Measurements from ENCODE around the gene HS3ST3A1. TPM values are rescaled to one million over a fixed set of nuclear protein-coding genes. Genes with fewer than 3 reads are reported as not detected.

The HS3ST3A1 gene
- total and polyA plus RNA-seq, 10 donors: 1.9 to 25.9 (median 16.4) TPM

DNA sequence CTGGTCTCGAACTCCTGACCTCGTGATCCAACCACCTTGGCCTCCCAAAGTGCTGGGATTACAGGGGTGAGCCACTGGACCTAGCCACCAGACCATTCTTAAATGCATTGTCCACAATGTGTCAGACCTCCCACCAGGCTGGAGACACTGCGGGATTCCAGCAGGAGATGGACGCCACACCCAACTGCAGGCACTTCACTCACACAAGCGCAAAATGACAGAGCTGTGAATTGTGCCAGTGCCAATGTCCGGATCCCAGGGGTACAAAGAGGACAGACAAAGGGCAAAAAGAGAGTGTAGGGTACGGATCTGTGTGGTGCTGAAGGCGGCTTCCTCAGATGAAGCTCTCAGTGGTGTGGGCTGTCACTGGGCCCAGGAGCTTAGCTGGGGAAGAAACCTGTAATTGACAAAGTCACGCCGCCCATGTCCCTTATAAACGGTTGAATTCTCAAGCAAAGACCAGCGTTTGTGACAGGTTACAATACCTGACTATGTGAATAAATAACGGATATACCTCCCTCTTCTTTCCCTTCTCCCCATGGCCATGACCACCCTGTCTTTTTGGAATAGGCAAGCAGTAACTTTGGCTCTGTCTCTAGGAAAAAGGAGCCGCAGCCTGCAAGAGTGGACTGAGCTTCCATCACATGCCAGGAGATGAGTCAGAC, 40.0 kb downstream of the HS3ST3A1 start:
- H3K36me3 ChIP-seq: no peaks in the 10 kb centered on the region
- H3K27me3 ChIP-seq (replicated peaks in 1 of 7): no peaks in the 10 kb centered on the region
- H3K4me3 ChIP-seq: no peak overlapping the region
- no peak for DNase-seq
- WGBS, 5 donors: 89 to 95% (median 92%) methylated on average over 14 of the region's 14 CpGs
- intact Hi-C loops (cut with DNase I; ENCODE audit: low total_unique reads): no loop called here
- H3K9me3 ChIP-seq: peaks cover 0 to 3% (median 0%) of the 10 kb centered on the region in 8 donors
- no peak for TF ChIP-seq POLR2AphosphoS5 (IDR thresholded peaks at IDR 0.05)
- TF ChIP-seq CTCF (IDR thresholded peaks at IDR 0.05 in 8 of 11, conservative IDR thresholded peaks at IDR 0.05 in 3 of 11): no peak
- no peak for TF ChIP-seq POLR2A (IDR thresholded peaks at IDR 0.05)
- peaks cover 0 to 27% (median 11%) of the 10 kb centered on the region in 6 donors for H3K4me1 ChIP-seq
- H3K27ac ChIP-seq: peak overlapping the region in 4 of 8 donors; percentile 47 to 57 (median 50)

DNA sequence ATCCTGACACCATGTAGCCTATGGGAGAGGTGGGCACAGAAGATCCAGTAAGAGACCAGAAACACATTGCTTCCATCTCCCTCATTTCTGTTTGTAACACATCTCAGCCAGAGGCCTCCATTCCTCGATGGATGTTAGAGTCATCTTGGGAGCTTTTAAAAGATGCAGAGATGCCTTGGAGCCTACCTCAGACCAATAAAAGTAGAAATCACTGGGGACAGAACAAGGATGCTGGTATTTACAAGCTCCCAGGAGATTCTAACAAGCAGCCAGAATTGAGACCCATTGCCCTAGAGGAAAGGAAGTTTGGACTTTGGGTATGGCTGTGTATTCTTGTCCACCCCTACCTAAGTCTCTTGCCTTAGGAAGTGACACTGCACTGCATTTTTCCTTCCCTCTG, 40.8 kb downstream of the HS3ST3A1 start:
- Histone ChIP-seq H3K4me3 (no peak overlapping the region), H3K27me3 (replicated peaks in 1 of 7) (no peaks in the 10 kb centered on the region), H3K4me1 (peaks cover 0 to 27% (median 9%) of the 10 kb centered on the region in 6 donors), H3K9me3 (no peaks in the 10 kb centered on the region), H3K27ac (no peak overlapping the region), H3K36me3 (no peaks in the 10 kb centered on the region)
- no peak for DNase-seq
- 75 to 88% (median 81%) methylated on average over 1 of the region's 1 CpG for WGBS, 5 donors
- TF ChIP-seq POLR2AphosphoS5 (IDR thresholded peaks at IDR 0.05) (no peak), POLR2A (IDR thresholded peaks at IDR 0.05) (no peak), CTCF (IDR thresholded peaks at IDR 0.05 in 8 of 11, conservative IDR thresholded peaks at IDR 0.05 in 3 of 11) (no peak)
- intact Hi-C loops (cut with DNase I; ENCODE audit: low total_unique reads): no loop called here

GRCh38 chr17:13558588-13558987, 43.1 kb downstream of the HS3ST3A1 start:
- H3K36me3 ChIP-seq: no peaks in the 10 kb centered on the region
- H3K27ac ChIP-seq: peak overlapping the region in 1 of 8 donors; percentile 11
- WGBS, 5 donors: 49 to 81% (median 58%) methylated on average over 3 of the region's 3 CpGs
- no peaks in the 10 kb centered on the region for H3K27me3 ChIP-seq (replicated peaks in 1 of 7)
- no peak overlapping the region for H3K4me3 ChIP-seq
- no peak for DNase-seq
- H3K9me3 ChIP-seq: no peaks in the 10 kb centered on the region
- H3K4me1 ChIP-seq: peaks cover 0 to 12% (median 2%) of the 10 kb centered on the region in 6 donors
- intact Hi-C loops (cut with DNase I; ENCODE audit: low total_unique reads): no loop called here
- TF ChIP-seq POLR2A (IDR thresholded peaks at IDR 0.05): no peak
- no peak for TF ChIP-seq CTCF (IDR thresholded peaks at IDR 0.05 in 8 of 11, conservative IDR thresholded peaks at IDR 0.05 in 3 of 11)
- TF ChIP-seq POLR2AphosphoS5 (IDR thresholded peaks at IDR 0.05): no peak

DNA sequence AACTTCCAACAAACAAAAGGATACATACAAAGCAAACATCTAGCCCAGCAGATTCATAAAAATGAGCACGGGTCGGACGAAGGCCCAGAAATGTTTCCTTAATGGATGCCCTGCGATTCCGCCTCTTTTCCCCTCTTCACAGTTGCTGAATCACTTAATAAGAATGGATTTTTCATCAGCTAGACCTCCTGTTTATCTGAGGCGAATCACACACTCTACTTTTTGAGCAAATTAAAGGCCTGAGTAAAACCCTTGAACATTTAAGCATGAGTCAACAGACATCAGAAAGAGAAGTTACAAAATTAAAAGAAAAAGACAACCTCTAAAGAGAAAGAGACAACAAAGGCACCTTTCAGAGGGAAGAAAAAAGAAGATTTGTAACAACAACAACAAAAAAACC, 44.7 kb downstream of the HS3ST3A1 start:
- H3K4me1 ChIP-seq: peaks cover 0 to 3% (median 0%) of the 10 kb centered on the region in 6 donors
- WGBS, 5 donors: 87 to 97% (median 94%) methylated on average over 6 of the region's 6 CpGs

More for the DNA sequence above, 44.7 kb downstream of the HS3ST3A1 start:
- H3K4me3 ChIP-seq: no peak overlapping the region
- DNase-seq: no peak
- H3K36me3 ChIP-seq: no peaks in the 10 kb centered on the region
- intact Hi-C loops (cut with DNase I; ENCODE audit: low total_unique reads): no loop called here
- no peak overlapping the region for H3K27ac ChIP-seq
- TF ChIP-seq POLR2A (IDR thresholded peaks at IDR 0.05) (no peak), POLR2AphosphoS5 (IDR thresholded peaks at IDR 0.05) (no peak), CTCF (IDR thresholded peaks at IDR 0.05 in 8 of 11, conservative IDR thresholded peaks at IDR 0.05 in 3 of 11) (no peak)
- no peaks in the 10 kb centered on the region for H3K27me3 ChIP-seq (replicated peaks in 1 of 7)
- peaks cover 0 to 8% (median 0%) of the 10 kb centered on the region in 8 donors for H3K9me3 ChIP-seq
